Uterus (tissue), 2 donors: ENCODE data around the gene MEMO1.

Experiments
- POLR2A ChIP-seq, 2 donors: fragments of 450-650 bp; IDR thresholded peaks; one replicate each; pipeline ENCODE4 v1.6.1; 2016; ENCODE audit warnings: antibody characterized with exemption in 2 of 2, mild to moderate bottlenecking in 1 of 2, moderate library complexity in 1 of 2
- TF ChIP-seq, protein P1 (sequence below), 4 experiments: fragments of 200-600 bp in 2 of 4; fragments of 450-650 bp in 2 of 4; sonication (generic) in 2 of 4; IDR thresholded peaks; one replicate each; pipeline ENCODE4 v1.5.1; 2016 to 2019; ENCODE audit warnings: antibody characterized with exemption in 4 of 4, mild to moderate bottlenecking in 2 of 4, moderate library complexity in 1 of 4

DNA sequence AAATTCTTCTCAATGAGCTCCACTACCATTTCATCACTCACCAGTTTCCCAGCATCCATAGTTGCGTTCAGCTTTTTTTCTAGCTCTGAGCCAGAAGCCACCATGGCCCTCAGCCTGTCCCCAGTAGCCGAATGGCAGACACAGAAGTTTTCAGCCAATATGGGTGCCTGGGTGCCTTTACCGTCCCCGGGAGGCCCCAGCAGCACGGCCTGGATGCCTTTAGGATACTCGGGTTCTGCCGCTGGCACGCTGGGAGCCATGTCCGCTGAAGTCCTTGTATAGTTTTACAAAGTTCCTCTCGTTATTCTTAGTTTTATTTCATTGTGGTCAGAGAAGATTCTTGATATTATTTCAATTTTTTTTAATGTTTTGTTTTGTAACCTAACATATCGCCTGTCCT lies 187.2 kb downstream of the MEMO1 start:
- TF ChIP-seq, protein P1, sequence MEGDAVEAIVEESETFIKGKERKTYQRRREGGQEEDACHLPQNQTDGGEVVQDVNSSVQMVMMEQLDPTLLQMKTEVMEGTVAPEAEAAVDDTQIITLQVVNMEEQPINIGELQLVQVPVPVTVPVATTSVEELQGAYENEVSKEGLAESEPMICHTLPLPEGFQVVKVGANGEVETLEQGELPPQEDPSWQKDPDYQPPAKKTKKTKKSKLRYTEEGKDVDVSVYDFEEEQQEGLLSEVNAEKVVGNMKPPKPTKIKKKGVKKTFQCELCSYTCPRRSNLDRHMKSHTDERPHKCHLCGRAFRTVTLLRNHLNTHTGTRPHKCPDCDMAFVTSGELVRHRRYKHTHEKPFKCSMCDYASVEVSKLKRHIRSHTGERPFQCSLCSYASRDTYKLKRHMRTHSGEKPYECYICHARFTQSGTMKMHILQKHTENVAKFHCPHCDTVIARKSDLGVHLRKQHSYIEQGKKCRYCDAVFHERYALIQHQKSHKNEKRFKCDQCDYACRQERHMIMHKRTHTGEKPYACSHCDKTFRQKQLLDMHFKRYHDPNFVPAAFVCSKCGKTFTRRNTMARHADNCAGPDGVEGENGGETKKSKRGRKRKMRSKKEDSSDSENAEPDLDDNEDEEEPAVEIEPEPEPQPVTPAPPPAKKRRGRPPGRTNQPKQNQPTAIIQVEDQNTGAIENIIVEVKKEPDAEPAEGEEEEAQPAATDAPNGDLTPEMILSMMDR (IDR thresholded peaks at IDR 0.05): no peak
- TF ChIP-seq POLR2A (IDR thresholded peaks at IDR 0.05): no peak
